ENCODE data around the gene CACNB1. TPM values are rescaled to one million over a fixed set of nuclear protein-coding genes. Genes with fewer than 3 reads are reported as not detected.

Gene CACNB1
- total and polyA plus RNA-seq, 2 donors (not counting 1 experiment from before 2014, with no cell fraction given) = 3.8 to 12.4 TPM

DNA sequence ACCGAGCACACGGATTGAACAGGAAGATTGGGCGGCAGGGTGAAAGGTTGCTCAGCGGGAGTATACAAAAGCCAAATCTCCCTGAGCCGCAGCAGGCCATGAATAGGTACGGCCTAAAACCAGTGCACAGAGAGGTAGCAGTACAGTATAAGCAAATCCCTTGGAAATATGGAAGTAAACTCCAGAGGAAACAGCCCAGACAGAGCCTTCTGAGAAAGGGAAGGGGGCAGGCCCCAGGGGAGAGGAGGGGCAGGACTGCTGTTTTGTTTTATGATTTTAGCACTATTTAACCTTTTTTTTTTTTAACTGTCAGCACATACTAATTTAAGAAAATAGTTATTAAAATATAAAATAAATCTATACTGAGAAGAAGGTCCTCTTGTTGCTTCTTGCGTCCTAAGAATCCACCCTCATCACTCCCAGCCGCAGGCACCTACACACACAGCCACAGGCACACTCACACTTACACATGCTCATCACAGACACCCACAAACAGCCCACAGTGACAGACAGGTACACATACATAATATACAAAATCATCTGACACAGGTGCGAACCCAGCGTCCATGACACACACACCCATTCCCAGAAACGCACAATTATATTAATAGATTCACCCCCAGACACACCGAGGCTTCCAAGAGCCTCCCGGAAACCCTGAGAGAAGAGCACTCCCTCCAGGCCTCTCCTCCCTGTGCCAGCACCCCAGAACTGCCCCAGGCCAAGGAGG, 58.9 kb downstream of the CACNB1 start:
- Histone ChIP-seq H3K27ac (ENCODE audit: low read length in 2 of 2) (no peak overlapping the region), H3K27me3 (replicated peaks in 1 of 4; ENCODE audit: control extremely low read depth in 1 of 4, control insufficient read depth in 3 of 4, insufficient read depth in 4 of 4, low read length in 3 of 4) (peaks cover 0 to 4% (median 0%) of the 10 kb centered on the region in 4 experiments), H3K9ac (ENCODE audit: low read length) (no peak overlapping the region), H4K20me1 (ENCODE audit: control insufficient read depth, insufficient read depth, low read length, poor library complexity, severe bottlenecking) (no peaks in the 10 kb centered on the region), H3K4me1 (ENCODE audit: control insufficient read depth in 2 of 2, insufficient read depth in 2 of 2, low read length in 2 of 2) (no peaks in the 10 kb centered on the region), H3K4me3 (ENCODE audit: control extremely low read depth in 1 of 5, extremely low read depth in 1 of 5, insufficient read depth in 1 of 5, low read depth in 2 of 5, low read length in 4 of 5) (no peak overlapping the region), H3K4me2 (replicated peaks; ENCODE audit: low read depth, low read length, poor library complexity, severe bottlenecking) (no peak overlapping the region), H3K9me3 (ENCODE audit: control extremely low read depth in 1 of 3, control insufficient read depth in 2 of 3, insufficient read depth in 1 of 3, low read length in 2 of 3) (peaks cover 1 to 4% (median 3%) of the 10 kb centered on the region in 3 donors), H3K36me3 (replicated peaks in 1 of 2; ENCODE audit: control extremely low read depth in 1 of 2, control insufficient read depth in 1 of 2, extremely low read depth in 1 of 2, insufficient read depth in 2 of 2, low read length in 1 of 2) (no peaks in the 10 kb centered on the region), H3K79me2 (ENCODE audit: control insufficient read depth, insufficient read depth, low read length) (no peaks in the 10 kb centered on the region), H2AFZ (ENCODE audit: insufficient read depth, low read depth, low read length, poor library complexity, severe bottlenecking) (no peak overlapping the region)
- intact Hi-C loops (cut with micrococcal nuclease) = no loop called here
- no peaks in the 10 kb centered on the region for H3K27me3 Mint-ChIP-seq
- H3K9me3 Mint-ChIP-seq (ENCODE audit: insufficient read depth) = no peaks in the 10 kb centered on the region
- H3K27ac Mint-ChIP-seq = no peak overlapping the region
- TF ChIP-seq EZH2 (IDR thresholded peaks at IDR 0.05; ENCODE audit: borderline replicate concordance, insufficient read depth, low read depth, low read length, poor library complexity, severe bottlenecking) = no peak
- TF ChIP-seq, protein P1, sequence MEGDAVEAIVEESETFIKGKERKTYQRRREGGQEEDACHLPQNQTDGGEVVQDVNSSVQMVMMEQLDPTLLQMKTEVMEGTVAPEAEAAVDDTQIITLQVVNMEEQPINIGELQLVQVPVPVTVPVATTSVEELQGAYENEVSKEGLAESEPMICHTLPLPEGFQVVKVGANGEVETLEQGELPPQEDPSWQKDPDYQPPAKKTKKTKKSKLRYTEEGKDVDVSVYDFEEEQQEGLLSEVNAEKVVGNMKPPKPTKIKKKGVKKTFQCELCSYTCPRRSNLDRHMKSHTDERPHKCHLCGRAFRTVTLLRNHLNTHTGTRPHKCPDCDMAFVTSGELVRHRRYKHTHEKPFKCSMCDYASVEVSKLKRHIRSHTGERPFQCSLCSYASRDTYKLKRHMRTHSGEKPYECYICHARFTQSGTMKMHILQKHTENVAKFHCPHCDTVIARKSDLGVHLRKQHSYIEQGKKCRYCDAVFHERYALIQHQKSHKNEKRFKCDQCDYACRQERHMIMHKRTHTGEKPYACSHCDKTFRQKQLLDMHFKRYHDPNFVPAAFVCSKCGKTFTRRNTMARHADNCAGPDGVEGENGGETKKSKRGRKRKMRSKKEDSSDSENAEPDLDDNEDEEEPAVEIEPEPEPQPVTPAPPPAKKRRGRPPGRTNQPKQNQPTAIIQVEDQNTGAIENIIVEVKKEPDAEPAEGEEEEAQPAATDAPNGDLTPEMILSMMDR (IDR thresholded peaks at IDR 0.05) = no peak
- ChIA-PET CTCF (interaction anchor here (0.7 to 1.2 kb wide), 2 partner anchors 13 to 106 kb away, joined by 3 to 4 read pairs; no protein-coding TSS in a partner anchor), POLR2A (no interaction called here)
- peaks cover 3% of the 10 kb centered on the region for H3K4me1 Mint-ChIP-seq
- ATAC-seq (ENCODE audit: low read depth) = no peak
- no peak for DNase-seq
- no peak overlapping the region for H3K4me3 Mint-ChIP-seq
- 89% methylated on average over 12 of the region's 13 CpGs for WGBS (ENCODE audit: insufficient coverage)

DNA sequence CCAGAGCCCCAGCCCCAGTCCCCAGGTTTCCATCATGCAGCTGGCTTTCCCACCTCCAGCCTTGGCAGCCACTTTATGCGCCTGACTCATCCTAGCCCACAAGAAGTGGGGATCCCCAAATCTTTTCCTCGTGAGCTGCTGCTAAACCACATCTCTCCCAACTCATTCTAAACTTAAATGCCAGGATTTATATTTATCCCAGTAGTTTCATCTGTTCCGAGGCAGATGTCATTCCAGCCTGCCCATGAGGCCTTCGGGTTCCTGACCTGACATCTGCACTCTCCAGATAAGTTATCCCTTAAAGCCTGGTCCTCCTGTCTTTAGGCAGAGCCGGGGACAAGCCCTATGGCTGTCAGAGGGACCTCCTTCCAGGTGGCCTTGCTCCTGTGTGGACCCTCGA, 62.6 kb downstream of the CACNB1 start:
- Histone ChIP-seq H3K36me3 (replicated peaks in 1 of 2; ENCODE audit: control extremely low read depth in 1 of 2, control insufficient read depth in 1 of 2, extremely low read depth in 1 of 2, insufficient read depth in 2 of 2, low read length in 1 of 2) (no peaks in the 10 kb centered on the region), H2AFZ (ENCODE audit: insufficient read depth, low read depth, low read length, poor library complexity, severe bottlenecking) (no peak overlapping the region), H3K4me2 (replicated peaks; ENCODE audit: low read depth, low read length, poor library complexity, severe bottlenecking) (no peak overlapping the region), H3K9ac (ENCODE audit: low read length) (no peak overlapping the region), H3K9me3 (ENCODE audit: control extremely low read depth in 1 of 3, control insufficient read depth in 2 of 3, insufficient read depth in 1 of 3, low read length in 2 of 3) (no peaks in the 10 kb centered on the region), H3K27ac (ENCODE audit: low read length in 2 of 2) (no peak overlapping the region), H3K4me3 (ENCODE audit: control extremely low read depth in 1 of 5, extremely low read depth in 1 of 5, insufficient read depth in 1 of 5, low read depth in 2 of 5, low read length in 4 of 5) (no peak overlapping the region), H3K79me2 (ENCODE audit: control insufficient read depth, insufficient read depth, low read length) (no peaks in the 10 kb centered on the region), H3K4me1 (ENCODE audit: control insufficient read depth in 2 of 2, insufficient read depth in 2 of 2, low read length in 2 of 2) (no peaks in the 10 kb centered on the region), H4K20me1 (ENCODE audit: control insufficient read depth, insufficient read depth, low read length, poor library complexity, severe bottlenecking) (no peaks in the 10 kb centered on the region), H3K27me3 (replicated peaks in 1 of 4; ENCODE audit: control extremely low read depth in 1 of 4, control insufficient read depth in 3 of 4, insufficient read depth in 4 of 4, low read length in 3 of 4) (no peaks in the 10 kb centered on the region)
- no peak for ATAC-seq (ENCODE audit: low read depth)
- Mint-ChIP-seq H3K9me3 (ENCODE audit: insufficient read depth) (no peaks in the 10 kb centered on the region), H3K27me3 (no peaks in the 10 kb centered on the region), H3K27ac (no peak overlapping the region), H3K4me3 (no peak overlapping the region), H3K4me1 (peaks cover 3% of the 10 kb centered on the region)
- ChIA-PET POLR2A (interaction anchor here (0.6 kb wide), 1 partner anchor 116 kb away, joined by 3 read pairs; no protein-coding TSS in a partner anchor), CTCF (no interaction called here)
- intact Hi-C loops (cut with micrococcal nuclease) = no loop called here
- no peak for DNase-seq
- TF ChIP-seq, protein P1 (IDR thresholded peaks at IDR 0.05) = no peak
- no peak for TF ChIP-seq EZH2 (IDR thresholded peaks at IDR 0.05; ENCODE audit: borderline replicate concordance, insufficient read depth, low read depth, low read length, poor library complexity, severe bottlenecking)
- 73% methylated on average over 6 of the region's 6 CpGs for WGBS (ENCODE audit: insufficient coverage)

Measured in B cell (primary cell).